AG10803 (cell line): ENCODE results near the gene BABAM2.

Experiments
- DNase-seq: peaks from one replicate; pipeline ENCODE4 v3.0.0; 2010; ENCODE audit warnings: low read depth
- H3K4me3 ChIP-seq: 2 replicates; pipeline ENCODE4 v1.5.1; 2011; ENCODE audit warnings: mild to moderate bottlenecking, low read length, control low read depth
- TF ChIP-seq, protein P1 (sequence below): conservative IDR thresholded peaks from 2 replicates; pipeline ENCODE4 v1.5.1; 2011; ENCODE audit warnings: mild to moderate bottlenecking, low read length, control low read depth, inconsistent platforms

The BABAM2 gene

DNA sequence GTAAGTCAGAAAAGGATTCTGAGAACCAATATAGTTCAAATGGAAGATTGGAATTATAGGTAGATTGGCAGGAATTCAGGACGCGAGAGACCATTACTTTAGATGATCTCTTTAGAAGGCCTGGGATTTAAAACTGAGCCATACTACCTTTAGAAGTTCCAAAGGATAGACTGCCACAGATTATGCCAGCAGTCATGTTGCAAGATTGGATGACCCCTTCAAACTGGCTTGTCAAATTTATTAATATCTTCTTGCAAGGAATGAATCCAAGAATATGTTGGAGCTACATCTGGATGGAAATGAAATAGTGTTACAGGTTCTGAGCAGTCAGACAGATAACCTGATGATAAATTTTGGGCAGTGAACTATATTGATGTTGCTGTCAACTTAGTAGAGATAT is 22.0 kb downstream of the BABAM2 start:
- no peak overlapping the region for H3K4me3 ChIP-seq
- DNase-seq = no peak
- TF ChIP-seq, protein P1, sequence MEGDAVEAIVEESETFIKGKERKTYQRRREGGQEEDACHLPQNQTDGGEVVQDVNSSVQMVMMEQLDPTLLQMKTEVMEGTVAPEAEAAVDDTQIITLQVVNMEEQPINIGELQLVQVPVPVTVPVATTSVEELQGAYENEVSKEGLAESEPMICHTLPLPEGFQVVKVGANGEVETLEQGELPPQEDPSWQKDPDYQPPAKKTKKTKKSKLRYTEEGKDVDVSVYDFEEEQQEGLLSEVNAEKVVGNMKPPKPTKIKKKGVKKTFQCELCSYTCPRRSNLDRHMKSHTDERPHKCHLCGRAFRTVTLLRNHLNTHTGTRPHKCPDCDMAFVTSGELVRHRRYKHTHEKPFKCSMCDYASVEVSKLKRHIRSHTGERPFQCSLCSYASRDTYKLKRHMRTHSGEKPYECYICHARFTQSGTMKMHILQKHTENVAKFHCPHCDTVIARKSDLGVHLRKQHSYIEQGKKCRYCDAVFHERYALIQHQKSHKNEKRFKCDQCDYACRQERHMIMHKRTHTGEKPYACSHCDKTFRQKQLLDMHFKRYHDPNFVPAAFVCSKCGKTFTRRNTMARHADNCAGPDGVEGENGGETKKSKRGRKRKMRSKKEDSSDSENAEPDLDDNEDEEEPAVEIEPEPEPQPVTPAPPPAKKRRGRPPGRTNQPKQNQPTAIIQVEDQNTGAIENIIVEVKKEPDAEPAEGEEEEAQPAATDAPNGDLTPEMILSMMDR = no peak

DNA sequence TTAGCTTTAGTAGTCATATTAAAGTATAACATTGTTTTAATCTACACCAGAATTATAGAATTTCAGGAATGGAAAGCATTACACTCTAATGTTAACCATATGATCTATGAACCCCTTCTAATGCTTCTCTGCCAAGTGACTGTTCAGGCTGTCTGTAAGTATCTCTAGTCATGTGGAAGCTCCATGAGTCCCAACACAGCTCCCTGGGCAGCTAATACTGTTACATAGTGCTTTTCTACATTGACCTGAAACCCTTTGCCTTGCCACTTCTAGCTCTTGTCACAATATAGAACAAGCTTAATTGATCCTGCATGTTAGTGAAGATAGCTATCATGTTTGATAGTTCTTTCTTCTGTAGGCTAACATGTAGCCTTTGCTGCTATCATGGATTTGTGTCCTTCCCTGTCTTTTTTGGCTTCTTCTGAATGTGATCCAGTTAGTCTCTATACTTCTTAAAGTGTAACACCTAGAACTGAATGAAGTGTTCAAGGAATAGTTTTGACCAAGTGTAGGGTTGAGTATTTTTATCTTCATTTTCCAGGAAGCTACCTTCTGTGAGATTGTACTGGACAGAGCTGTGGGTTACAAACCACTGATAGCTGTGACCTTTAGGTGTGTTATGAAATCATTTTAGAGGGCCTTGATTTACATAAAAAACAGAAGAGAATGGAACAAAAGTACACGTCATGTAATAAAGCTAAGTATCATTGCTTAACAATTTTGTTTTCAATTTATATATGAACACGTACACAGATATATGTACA is 23.7 kb downstream of the BABAM2 start:
- TF ChIP-seq, protein P1 = no peak
- H3K4me3 ChIP-seq = no peak overlapping the region
- peak; percentile 70 for DNase-seq

DNA sequence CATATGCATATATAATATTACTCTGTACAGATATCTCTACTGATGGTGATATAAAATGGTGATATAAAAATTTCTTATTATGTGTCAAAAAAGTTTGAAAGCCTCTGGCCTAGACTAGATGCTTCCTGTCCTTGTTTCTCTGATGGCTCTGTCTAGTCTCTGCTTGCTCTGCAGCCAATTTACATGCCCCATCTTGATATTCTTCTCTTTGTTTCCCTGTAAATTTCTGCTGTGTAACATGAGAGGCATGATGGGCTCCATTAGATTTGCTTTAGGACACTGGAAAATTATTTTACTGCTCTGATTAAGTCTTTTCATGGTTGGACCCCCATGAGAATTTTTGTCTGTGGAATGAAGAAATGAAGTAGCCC is 24.3 kb downstream of the BABAM2 start:
- TF ChIP-seq, protein P1 = no peak
- DNase-seq = no peak
- no peak overlapping the region for H3K4me3 ChIP-seq

DNA sequence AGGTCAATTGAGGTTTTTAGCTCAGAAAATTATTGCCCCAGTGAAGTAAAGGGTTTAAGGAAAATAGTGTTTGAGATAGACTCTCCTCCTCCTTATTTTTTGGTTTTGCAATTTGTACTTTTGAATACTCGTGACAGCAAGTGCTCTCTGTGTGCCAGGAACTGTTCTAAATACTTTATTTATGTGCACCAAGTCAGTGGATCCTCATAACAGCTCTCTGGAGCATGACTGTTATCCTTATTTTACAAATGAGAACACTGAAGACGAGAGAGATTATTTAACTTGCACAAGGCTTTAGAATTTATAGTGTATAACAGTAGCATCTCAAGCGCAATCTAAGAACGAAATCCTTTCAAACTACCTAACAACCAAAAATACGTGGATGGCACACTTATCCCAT is 24.7 kb downstream of the BABAM2 start:
- H3K4me3 ChIP-seq = no peak overlapping the region
- TF ChIP-seq, protein P1 = no peak
- peak; percentile 56 for DNase-seq

DNA sequence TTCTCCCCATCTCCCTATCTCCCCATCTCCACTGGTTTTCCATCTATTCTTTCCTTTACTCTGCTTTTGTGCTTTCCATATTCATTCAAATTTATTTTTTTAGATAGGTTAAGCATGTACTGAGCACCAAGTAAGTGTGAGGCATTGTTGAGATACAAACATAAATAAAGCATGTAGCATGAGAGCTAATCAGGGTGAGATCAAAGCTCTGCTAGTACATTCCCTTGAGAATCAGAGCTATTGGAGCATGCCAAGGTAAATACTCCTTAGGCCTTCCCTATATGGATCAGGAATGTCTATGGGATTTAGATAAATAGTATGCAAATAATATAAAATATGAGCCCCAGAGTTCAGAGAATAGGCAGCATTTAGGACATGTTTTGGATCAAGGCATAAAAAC is 25.3 kb downstream of the BABAM2 start:
- no peak overlapping the region for H3K4me3 ChIP-seq
- no peak for DNase-seq
- TF ChIP-seq, protein P1 = no peak

DNA sequence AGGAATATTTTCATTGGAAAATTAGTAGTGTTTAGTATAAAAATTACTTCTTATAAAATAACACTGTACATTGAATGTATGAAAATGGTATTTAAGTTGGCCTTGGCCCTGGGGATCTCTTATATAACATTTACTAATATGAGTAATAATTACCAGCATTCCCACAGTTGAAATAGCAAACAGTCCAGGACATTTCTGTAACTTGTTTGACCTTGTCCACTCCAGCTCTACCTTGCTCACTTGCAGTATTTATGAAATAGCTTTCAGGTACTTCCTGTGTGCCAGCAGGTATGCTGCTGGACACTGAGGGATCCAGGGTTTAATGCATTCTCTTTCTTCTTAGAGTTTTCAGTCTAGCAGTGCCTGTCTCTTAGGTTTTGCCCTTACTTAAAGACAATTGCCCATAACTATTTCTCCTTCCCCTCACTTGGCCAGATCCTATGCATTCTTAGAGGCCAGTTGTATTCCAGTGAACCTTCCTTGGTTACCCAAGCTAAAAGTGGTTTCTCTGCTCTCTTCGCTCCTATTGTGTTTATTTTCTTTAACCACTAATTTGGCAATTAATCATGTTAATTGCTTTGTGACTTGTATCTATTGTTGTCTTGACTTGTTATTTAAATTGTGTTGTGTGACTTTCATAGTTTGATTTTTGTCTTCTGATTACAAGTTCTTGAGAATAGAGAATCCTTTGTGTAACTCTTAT is 25.9 kb downstream of the BABAM2 start:
- no peak for DNase-seq
- no peak overlapping the region for H3K4me3 ChIP-seq
- TF ChIP-seq, protein P1 = no peak
